Gastrocnemius medialis (tissue), 4 donors: Measurements from ENCODE around the gene SMTNL2.

Experiments
- POLR2A ChIP-seq, 2 donors: fragments of 450-650 bp; IDR thresholded peaks; one replicate each; pipeline ENCODE4 v1.6.1; 2017; ENCODE audit warnings: antibody characterized with exemption in 2 of 2, mild to moderate bottlenecking in 2 of 2, moderate library complexity in 2 of 2
- TF ChIP-seq, protein P1 (sequence below), 5 experiments: fragments of 450-650 bp in 3 of 5; fragments of 200-600 bp in 2 of 5; sonication (generic) in 2 of 5; IDR thresholded peaks in 4 of 5; conservative IDR thresholded peaks in 1 of 5; 1 replicate in 4 of 5; 2 replicates in 1 of 5; pipeline ENCODE4 v1.5.1; 2016 to 2019; ENCODE audit warnings: antibody characterized with exemption in 5 of 5, mild to moderate bottlenecking in 3 of 5, moderate library complexity in 3 of 5

- TF ChIP-seq, protein P1, sequence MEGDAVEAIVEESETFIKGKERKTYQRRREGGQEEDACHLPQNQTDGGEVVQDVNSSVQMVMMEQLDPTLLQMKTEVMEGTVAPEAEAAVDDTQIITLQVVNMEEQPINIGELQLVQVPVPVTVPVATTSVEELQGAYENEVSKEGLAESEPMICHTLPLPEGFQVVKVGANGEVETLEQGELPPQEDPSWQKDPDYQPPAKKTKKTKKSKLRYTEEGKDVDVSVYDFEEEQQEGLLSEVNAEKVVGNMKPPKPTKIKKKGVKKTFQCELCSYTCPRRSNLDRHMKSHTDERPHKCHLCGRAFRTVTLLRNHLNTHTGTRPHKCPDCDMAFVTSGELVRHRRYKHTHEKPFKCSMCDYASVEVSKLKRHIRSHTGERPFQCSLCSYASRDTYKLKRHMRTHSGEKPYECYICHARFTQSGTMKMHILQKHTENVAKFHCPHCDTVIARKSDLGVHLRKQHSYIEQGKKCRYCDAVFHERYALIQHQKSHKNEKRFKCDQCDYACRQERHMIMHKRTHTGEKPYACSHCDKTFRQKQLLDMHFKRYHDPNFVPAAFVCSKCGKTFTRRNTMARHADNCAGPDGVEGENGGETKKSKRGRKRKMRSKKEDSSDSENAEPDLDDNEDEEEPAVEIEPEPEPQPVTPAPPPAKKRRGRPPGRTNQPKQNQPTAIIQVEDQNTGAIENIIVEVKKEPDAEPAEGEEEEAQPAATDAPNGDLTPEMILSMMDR (IDR thresholded peaks at IDR 0.05 in 4 of 5, conservative IDR thresholded peaks at IDR 0.05 in 1 of 5) = no peak
- peak; percentile 36 to 58 for TF ChIP-seq POLR2A (IDR thresholded peaks at IDR 0.05)
These were observed 19.8 kb downstream of the SMTNL2 start for GRCh38 chr17:4604111-4604644.
